Posterior cingulate gyrus (tissue), 11 donors: ENCODE data around the gene ST3GAL3.
A peak's percentile ranks its signal among the peaks of the same experiment; 100 is the strongest.

Source experiments
- DNase-seq, 10 donors: peaks; one replicate each; pipeline versions ENCODE4 v3.0.0 to v3.0.0-alpha.2; 2020 to 2021; ENCODE audit warnings: mixed read lengths in 3 of 10
- intact Hi-C: fragments of 100-400 bp; cut with DNase I; formaldehyde crosslinking; loops from one replicate; pipeline ENCODE4 v1.15.1; 2023

ST3GAL3 gene

GRCh38 chr1:43969746-43970466, 262.6 kb downstream of the ST3GAL3 start, which contains the start of gene DPH2:
DPH2 (plus strand) TSS chr1:43970010; CDS start chr1:43970176, 166 bp downstream.
- intact Hi-C loops = no loop called here
- DNase-seq = peak; percentile 97 to 99 (median 98)

GRCh38 chr1:43970502-43970901, 263.2 kb downstream of the ST3GAL3 start:
- peak in 2 of 10 donors; percentile 50 to 67 for DNase-seq
- intact Hi-C loops = no loop called here

- intact Hi-C loops = no loop called here
These were observed 263.6 kb downstream of the ST3GAL3 start for GRCh38 chr1:43970911-43971310.

GRCh38 chr1:43971336-43971980, 264.1 kb downstream of the ST3GAL3 start:
- intact Hi-C loops = no loop called here
- DNase-seq = peak in 3 of 10 donors; percentile 39 to 72 (median 63)

More at GRCh38 chr1:43970911-43971310, 263.6 kb downstream of the ST3GAL3 start:
- DNase-seq = peak in 3 of 10 donors; percentile 24 to 78 (median 59)

- peak in 1 of 10 donors; percentile 39 for DNase-seq
- intact Hi-C loops = loop anchor here (2.0 kb wide), 1 partner anchor 27 kb away; the partner anchor contains the start of gene IPO13
These were observed 266.7 kb downstream of the ST3GAL3 start for GRCh38 chr1:43973981-43974442.

- DNase-seq = peak; percentile 97 to 100 (median 99)
- intact Hi-C loops = loop anchor here (2.0 kb wide), 1 partner anchor 28 kb away; the partner anchor contains the start of gene IPO13
These were observed 267.3 kb downstream of the ST3GAL3 start, which contains the start of gene ATP6V0B for GRCh38 chr1:43974443-43975248. ATP6V0B (plus strand) TSS chr1:43974960; CDS start chr1:43975041, 81 bp downstream.

GRCh38 chr1:43975249-43975961, 268.1 kb downstream of the ST3GAL3 start:
- DNase-seq = peak in 6 of 10 donors; percentile 46 to 88 (median 64)
- intact Hi-C loops = loop anchor here (2.0 kb wide), 1 partner anchor 29 kb away; the partner anchor contains the start of gene IPO13

GRCh38 chr1:43976045-43976444, 268.7 kb downstream of the ST3GAL3 start:
- peak in 2 of 10 donors; percentile 17 to 37 for DNase-seq
- intact Hi-C loops = no loop called here

- peak in 1 of 10 donors; percentile 48 for DNase-seq
- intact Hi-C loops = no loop called here
These were observed 269.6 kb downstream of the ST3GAL3 start for GRCh38 chr1:43976890-43977289.

GRCh38 chr1:43977376-43978263, 270.3 kb downstream of the ST3GAL3 start:
- intact Hi-C loops = no loop called here
- DNase-seq = peak in 2 of 10 donors; percentile 38 to 40

- peak in 2 of 10 donors; percentile 45 to 62 for DNase-seq
- intact Hi-C loops = no loop called here
These were observed 270.9 kb downstream of the ST3GAL3 start for GRCh38 chr1:43978264-43978550.

GRCh38 chr1:43978551-43979260, 271.4 kb downstream of the ST3GAL3 start, which contains the start of gene B4GALT2:
B4GALT2 (plus strand) TSS chr1:43979210; CDS start chr1:43981161, 1,951 bp downstream.
- DNase-seq = peak in 8 of 10 donors; percentile 45 to 93 (median 66)
- intact Hi-C loops = no loop called here

GRCh38 chr1:43979261-43979527, 271.9 kb downstream of the ST3GAL3 start:
- no peak for DNase-seq
- intact Hi-C loops = no loop called here

GRCh38 chr1:43979528-43980254, 272.4 kb downstream of the ST3GAL3 start:
- DNase-seq = peak in 5 of 10 donors; percentile 35 to 89 (median 84)
- intact Hi-C loops = no loop called here

GRCh38 chr1:43980255-43981134, 273.2 kb downstream of the ST3GAL3 start:
- intact Hi-C loops = no loop called here
- DNase-seq = peak in 1 of 10 donors; percentile 68
